HUDEP-2 (cell line): ENCODE measurements around the gene ECT2L.

Experiments
- DNase-seq, 76 experiments: peaks; one replicate each; lab custom pipeline; 2025; ENCODE audit not compliant: unreplicated experiment in 76 of 76; lab: John Stamatoyannopoulos, UW

ECT2L gene

GRCh38 chr6:138795809-138796603, at the start of gene ECT2L:
Gene ECT2L, plus strand, starts transcription at chr6:138796087. Its CDS starts 17,188 bp downstream, at chr6:138813275.
- no peak for DNase-seq

GRCh38 chr6:138752017-138752416, 43.9 kb upstream of the ECT2L start:
- no peak for DNase-seq

GRCh38 chr6:138757136-138757535, 38.8 kb upstream of the ECT2L start:
- DNase-seq, result no peak

- DNase-seq, result peak in 12 of 76 experiments; percentile 4 to 31 (median 22)
Observed at GRCh38 chr6:138765896-138766655, 29.8 kb upstream of the ECT2L start.

- DNase-seq, result peak in 1 of 76 experiments; percentile 2
Observed at GRCh38 chr6:138769102-138769676, 26.7 kb upstream of the ECT2L start.

- no peak for DNase-seq
Observed at GRCh38 chr6:138772596-138773176, 23.2 kb upstream of the ECT2L start.

- peak; percentile 35 to 99 (median 93) for DNase-seq
Observed at GRCh38 chr6:138773177-138774091, 22.5 kb upstream of the ECT2L start, which contains the start of gene CCDC28A. Gene CCDC28A, plus strand, starts transcription at chr6:138773769. Its CDS starts 2,352 bp downstream, at chr6:138776121.

GRCh38 chr6:138774370-138774769, 21.5 kb upstream of the ECT2L start:
- DNase-seq, result no peak

GRCh38 chr6:138776659-138777058, 19.2 kb upstream of the ECT2L start:
- DNase-seq, result no peak

- DNase-seq, result no peak
Observed at GRCh38 chr6:138778331-138778730, 17.6 kb upstream of the ECT2L start.

GRCh38 chr6:138782243-138782642, 13.6 kb upstream of the ECT2L start:
- no peak for DNase-seq

GRCh38 chr6:138785079-138785478, 10.8 kb upstream of the ECT2L start:
- DNase-seq, result no peak

- DNase-seq, result no peak
Observed at GRCh38 chr6:138785980-138786379, 9.9 kb upstream of the ECT2L start.

GRCh38 chr6:138787138-138787537, 8.7 kb upstream of the ECT2L start:
- no peak for DNase-seq

GRCh38 chr6:138796771-138797170, 884 bp downstream of the ECT2L start:
- no peak for DNase-seq

- DNase-seq, result no peak
Observed at GRCh38 chr6:138797806-138798446, 2.0 kb downstream of the ECT2L start.

- DNase-seq, result no peak
Observed at GRCh38 chr6:138800377-138801150, 4.7 kb downstream of the ECT2L start.

- no peak for DNase-seq
Observed at GRCh38 chr6:138803331-138803730, 7.4 kb downstream of the ECT2L start.

GRCh38 chr6:138803861-138804260, 8.0 kb downstream of the ECT2L start:
- no peak for DNase-seq
